Fibroblast of lung (primary cell): ENCODE measurements around the gene MED26.

Experiments
- CTCF ChIP-seq, 2 donors: IDR thresholded peaks in 1 of 2; conservative IDR thresholded peaks in 1 of 2; 1 replicate in 1 of 2; 2 replicates in 1 of 2; pipeline ENCODE4 v1.5.1; 2011 to 2012; ENCODE audit warnings: low read length in 2 of 2, control low read depth in 1 of 2, inconsistent platforms in 1 of 2, low read depth in 1 of 2, mild to moderate bottlenecking in 1 of 2
- EZH2 ChIP-seq: IDR thresholded peaks from 2 replicates; pipeline ENCODE4 v1.5.1; 2012; ENCODE audit warnings: low read length, control low read depth, mild to moderate bottlenecking; ENCODE audit errors: missing control alignments

DNA sequence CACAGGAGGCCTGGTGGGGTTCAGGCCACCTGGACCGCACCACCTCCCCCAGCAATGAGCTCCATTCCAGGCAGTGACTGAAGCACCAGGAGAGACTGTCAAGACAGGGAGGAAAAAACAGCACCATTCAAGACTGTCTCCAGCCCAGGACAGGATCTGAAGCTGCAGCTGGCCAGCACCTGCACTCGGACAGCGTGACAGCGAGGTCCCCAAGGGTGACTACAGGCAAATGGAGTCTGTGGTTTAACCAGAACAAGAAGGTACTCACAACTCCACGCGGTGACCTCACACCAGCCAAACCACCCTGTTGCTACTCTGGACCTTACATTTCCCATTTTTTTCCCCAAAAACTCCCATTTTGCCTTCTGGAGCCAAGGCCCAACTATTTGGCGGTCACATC is 9.8 kb downstream of the MED26 start:
- TF ChIP-seq EZH2 (no peak), CTCF (conservative IDR thresholded peaks at IDR 0.05 in 1 of 2, IDR thresholded peaks at IDR 0.05 in 1 of 2; ENCODE audit: low read depth in 1 of 2, low read length in 2 of 2) (no peak)
